Activated T-cell treated with anti-CD3 and anti-CD28 coated beads, Interleukin-2, amount 50 U/mL, for 48 hours (primary cell): Measurements from ENCODE around the gene WDR90.
A peak's percentile ranks its signal among the peaks of the same experiment; 100 is the strongest.

Source experiments
- DNase-seq, 2 experiments: peaks; one replicate each; pipeline ENCODE4 v3.0.0-alpha.2; 2020

Gene WDR90

DNA sequence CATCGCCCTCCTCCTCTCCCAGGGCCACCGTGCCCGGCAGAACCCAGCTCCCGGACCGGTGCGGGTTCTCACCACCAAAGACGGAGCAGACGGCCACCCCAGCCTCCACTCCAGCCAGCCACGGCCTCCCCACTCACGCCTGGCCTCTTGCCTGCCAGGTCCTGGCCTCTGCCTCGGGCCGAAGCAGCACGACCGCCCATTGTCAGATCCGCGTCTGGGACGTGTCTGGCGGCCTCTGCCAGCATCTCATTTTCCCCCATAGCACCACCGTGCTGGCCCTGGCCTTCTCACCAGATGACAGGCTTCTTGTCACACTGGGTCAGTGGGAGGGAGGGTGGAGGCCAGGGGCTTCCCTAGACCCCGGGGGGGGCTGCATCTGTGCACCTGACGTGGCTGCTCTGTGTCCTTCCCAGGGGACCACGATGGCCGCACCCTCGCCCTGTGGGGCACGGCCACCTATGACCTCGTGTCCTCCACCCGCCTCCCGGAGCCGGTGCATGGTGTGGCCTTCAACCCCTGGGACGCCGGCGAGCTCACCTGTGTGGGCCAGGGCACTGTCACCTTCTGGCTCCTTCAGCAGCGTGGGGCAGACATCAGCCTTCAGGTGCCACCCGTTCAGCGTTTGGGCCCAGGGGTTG, 12.1 kb downstream of the WDR90 start:
- DNase-seq, result no peak

DNA sequence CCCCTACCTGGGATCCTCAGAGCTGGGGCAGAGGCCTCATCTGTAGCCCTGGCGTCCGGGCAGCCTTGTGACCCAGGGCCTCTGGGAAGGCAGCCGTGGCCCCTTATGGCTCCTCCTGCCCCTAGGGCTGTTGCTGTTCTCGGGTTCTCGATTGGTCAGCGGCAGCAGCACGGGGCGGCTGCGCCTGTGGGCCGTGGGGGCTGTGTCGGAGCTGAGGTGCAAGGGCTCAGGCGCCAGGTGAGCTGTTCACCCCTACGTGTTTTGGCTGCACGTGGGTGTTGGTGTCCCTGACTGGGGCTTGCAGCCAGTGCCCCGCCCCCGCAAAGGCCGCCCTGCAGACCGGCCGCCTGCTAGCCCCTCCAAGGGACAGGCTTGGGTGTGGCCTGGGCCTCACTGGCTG, 12.9 kb downstream of the WDR90 start:
- no peak for DNase-seq

DNA sequence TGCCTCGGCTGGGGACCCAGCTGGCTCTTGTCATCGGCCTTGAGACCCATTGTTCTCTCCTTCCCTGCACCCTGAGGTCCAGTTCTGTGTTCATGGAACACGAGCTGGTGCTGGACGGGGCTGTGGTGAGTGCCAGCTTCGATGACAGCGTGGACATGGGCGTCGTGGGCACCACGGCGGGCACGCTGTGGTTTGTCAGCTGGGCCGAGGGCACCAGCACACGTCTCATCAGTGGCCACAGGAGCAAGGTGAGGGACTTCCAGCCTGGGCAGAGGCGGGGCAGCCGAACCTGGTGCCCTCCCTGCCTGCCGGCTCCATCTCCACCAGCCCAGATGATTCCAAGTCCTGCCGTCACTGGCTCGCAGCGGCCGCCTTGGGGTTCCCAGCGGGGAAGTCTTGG, 13.4 kb downstream of the WDR90 start:
- no peak for DNase-seq

DNA sequence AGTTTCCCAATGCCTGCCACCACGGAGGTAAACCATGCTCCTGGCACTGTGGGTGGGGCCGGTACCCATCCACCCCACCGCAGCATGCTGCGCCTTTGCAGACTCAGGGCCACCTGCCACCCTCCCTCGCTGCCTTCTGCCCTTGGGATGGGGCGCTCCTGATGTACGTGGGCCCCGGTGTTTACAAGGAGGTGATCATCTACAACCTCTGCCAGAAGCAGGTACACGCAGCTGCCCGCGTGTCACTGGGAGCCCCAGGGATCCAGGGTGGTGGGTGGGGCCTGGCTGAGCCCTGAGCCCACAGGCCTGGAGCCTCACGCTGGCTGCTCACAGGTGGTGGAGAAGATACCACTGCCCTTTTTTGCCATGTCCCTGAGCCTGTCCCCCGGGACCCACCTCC, 17.4 kb downstream of the WDR90 start:
- no peak for DNase-seq

DNA sequence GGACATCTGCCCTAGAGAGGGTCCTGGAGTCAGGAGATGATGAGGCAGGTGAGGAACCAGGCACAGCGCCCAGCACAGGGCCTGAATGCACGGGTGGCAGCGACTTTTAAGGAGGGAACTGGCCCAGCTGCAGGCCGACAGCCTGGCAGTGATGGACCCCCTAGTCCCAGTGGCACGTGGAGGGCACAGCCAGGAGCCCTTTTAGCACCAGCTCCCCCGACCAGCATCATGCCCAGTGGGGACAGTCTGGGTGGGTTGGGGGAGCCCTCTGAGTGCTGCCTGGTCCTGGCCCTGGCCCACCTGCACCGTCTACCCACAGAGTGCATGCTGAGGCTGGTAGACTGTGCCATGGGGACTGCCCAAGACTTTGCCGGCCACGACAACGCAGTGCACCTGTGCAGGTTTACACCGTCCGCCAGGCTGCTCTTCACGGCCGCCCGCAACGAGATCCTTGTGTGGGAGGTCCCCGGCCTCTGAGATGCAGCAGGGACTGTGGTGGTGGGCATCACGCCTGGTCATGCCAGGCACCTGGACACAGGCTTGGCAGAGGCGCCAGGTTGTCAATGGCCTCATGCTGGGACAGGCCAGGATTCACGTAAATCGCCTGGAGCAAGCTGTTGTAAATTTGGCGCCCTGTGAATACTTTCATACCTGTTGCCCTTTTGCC, 18.1 kb downstream of the WDR90 start:
- DNase-seq, result no peak

DNA sequence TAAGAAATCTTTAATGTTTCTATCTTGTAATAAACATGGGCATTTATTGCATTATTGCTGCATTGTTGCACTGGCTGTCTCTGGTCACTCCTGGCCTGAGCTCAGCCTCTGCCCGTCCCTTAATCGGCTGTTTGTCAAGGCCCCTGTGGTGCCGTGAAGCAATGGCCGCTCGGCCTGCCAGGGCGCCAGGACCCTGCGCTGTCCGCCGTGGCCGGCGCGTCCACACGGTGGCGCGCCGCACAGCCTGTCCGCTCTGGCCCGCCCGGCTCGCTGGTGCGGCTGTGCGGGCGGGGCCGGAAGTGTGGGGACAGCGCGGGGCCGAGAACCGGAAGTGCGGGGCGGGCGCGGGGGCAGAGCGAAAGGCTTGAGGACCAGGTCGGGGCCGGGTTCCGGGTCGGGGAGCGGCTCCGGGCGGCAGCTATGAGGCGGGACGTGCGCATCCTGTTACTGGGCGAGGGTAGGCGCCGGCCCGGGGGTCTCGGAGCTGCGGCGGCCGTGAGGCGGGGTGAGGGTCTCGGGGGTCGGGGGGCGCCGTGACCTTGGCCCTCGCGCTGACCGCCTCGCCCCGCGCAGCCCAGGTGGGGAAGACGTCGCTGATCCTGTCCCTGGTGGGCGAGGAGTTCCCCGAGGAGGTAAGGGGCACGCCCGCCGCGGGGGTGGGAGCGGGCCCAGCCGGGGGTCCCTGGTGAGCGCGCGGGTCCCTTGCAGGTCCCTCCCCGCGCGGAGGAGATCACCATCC, 18.8 kb downstream of the WDR90 start, which contains the start of gene RHOT2:
Gene RHOT2 (plus strand): TSS at position 353 of the 739 bp plus-strand sequence. CDS start 68 bp downstream, at position 421.
- DNase-seq, result peak; percentile 96 to 97

DNA sequence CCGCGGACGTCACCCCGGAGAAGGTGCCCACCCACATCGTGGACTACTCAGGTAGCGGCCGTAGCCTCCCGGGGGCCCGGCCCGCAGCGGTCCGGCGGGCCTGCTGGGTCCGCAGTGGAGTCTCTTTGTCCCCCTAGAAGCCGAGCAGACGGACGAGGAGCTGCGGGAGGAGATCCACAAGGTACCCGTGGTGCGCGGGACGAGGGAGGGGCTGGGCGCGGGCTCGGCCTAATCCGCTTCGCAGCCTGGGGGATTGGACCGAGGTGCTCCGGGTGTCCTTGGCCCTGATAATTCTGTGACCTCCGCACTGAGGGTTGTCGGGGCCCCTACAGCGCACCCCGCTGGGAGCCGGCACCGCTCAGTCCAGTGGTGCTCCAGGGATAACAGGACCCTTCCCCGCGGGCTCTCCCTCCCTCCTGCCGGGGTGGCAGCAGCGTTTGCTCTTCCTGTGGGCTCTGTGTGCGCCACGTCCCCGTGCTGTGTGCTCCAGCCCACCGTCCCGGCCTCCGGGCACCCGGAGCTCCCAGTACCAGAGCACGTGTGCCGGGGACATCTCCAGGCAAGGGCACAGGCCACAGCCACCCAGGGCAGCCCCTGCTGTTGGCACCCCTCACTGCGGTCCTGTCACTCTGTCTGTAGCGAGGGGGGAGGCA, 19.5 kb downstream of the WDR90 start:
- DNase-seq, result peak in 1 of 2 experiments; percentile 43

DNA sequence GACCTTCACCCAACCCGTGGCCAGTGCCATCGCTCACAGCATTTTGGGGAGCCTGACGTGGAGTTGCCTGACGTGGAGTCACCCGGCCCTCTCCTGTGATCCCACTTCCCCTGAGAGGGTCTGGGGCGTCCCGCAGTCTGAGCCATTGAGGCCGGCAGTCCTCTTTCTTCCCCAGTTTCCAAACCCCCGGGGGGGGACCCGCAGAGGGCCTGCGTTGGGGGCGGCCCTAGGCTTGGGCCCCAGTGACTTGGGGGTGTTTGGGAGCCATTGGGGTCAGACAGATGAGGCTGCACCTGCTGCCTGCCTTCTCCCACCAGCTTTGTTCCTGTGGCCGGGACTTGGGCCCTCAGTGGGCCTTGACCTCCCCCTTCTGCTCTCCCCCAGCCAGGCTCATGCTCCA, 20.5 kb downstream of the WDR90 start:
- DNase-seq, result no peak

DNA sequence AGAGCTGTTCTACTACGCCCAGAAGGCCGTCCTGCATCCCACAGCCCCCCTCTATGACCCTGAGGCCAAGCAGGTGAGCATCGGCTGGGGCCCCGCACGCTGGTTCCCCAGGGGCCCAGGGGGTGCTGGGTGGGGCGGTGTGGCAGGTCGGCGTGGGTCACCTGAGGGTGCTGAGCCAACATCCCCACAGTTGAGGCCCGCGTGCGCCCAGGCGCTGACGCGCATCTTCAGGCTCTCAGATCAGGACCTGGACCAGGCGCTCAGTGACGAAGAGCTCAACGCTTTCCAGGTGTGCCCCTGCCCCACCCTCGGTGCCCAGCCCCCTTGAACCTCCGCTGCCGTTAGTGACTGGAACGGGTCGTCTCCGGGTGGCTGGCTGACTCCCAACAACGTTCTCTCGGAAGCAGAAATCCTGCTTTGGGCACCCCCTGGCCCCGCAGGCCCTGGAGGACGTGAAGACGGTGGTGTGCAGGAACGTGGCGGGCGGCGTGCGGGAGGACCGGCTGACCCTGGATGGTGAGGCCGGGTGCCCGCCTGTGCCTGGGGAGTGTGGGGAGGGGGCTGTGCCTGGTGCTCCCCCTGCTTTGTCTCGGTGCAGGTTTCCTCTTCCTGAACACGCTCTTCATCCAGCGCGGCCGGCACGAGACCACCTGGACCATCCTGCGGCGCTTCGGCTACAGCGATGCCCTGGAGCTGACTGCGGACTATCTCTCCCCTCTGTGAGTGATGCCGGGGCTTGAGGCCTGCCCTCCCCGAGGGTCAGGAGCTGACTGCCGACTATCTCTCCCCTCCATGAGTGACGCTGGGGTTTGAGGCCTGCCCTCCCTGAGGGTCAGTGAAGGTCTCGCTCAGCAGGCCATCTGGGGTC, 21.6 kb downstream of the WDR90 start:
- no peak for DNase-seq

DNA sequence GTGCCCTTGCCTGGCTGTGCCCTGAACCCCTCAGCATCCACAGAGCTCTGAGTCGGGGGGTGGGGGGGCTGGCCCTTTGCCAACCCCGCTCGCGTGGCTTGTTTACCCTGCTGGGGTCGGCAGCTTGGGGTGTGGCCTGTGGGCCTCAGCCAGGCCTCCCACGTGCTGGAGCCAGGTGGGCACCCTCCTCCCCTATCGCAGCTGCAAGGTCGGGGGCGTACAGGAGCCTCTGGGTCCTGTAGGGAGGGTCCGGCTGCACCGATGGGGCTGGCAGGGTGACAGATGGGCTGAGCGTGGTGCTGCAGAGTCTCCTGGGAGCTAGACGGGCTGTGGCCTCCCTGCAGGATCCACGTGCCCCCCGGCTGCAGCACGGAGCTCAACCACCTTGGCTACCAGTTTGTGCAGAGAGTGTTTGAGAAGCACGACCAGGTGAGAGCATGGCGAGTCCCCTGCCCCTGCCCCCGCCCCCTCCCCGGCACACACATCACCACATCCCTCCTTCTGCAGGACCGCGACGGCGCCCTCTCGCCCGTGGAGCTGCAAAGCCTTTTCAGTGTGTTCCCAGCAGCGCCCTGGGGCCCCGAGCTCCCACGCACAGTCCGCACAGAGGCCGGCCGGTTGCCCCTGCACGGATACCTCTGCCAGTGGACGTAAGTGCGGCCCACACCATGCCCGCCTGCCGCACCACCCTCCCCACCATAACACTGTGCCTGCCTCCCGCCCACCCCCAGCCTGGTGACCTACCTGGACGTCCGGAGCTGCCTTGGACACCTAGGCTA, 22.4 kb downstream of the WDR90 start:
- no peak for DNase-seq

DNA sequence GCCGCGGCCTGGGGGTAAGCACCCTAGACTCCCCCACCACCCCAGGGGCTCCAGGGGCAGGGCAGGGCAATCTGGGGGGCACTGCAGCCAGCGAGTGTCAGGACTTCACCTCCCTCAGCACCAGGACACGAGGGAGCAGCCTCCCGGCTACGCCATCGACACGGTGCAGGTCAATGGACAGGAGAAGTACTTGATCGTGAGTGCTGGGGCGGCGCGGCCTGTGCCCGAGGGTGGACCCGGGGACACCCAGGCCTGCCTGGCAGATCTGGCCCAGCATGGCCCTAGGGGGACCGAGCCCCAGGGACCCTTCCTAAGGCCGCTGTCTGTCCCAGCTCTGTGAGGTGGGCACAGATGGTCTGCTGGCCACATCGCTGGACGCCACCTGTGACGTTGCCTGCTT, 23.2 kb downstream of the WDR90 start:
- no peak for DNase-seq

DNA sequence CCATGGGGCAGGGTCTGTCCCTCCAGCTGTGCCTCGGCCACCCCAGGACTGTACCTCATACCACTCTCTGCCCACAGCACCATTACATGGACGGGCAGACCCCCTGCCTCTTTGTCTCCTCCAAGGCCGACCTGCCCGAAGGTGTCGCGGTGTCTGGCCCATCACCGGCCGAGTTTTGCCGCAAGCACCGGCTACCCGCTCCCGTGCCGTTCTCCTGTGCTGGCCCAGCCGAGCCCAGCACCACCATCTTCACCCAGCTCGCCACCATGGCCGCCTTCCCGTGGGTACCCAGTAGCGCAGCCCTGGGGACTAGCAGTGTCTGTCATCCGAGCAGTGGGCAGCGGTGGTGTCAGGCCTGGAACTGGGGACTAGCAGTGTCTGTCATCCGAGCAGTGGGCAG, 23.7 kb downstream of the WDR90 start:
- no peak for DNase-seq

DNA sequence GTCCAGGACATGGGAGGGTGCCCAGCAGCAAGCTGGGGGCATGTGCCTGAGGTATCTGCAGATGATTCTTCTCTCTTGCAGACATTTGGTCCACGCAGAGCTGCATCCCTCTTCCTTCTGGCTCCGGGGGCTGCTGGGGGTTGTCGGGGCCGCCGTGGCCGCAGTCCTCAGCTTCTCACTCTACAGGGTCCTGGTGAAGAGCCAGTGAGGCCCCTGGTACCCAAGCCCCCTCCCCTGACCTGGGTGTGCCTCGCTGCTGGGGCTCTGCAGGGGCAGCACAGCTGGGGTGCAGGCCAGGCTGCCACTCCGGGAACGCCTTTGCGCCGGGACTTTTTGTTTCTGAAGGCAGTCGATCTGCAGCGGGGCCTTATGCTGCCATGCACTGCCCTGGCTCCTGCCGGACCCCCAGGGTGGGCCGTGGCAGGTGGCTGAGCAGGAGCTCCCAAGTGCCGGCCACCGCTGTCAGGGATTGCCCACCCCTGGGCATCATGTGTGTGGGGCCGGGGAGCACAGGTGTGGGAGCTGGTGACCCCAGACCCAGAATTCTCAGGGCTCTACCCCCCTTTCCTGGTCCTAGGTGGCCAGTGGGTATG, 24.3 kb downstream of the WDR90 start:
- DNase-seq, result no peak

DNA sequence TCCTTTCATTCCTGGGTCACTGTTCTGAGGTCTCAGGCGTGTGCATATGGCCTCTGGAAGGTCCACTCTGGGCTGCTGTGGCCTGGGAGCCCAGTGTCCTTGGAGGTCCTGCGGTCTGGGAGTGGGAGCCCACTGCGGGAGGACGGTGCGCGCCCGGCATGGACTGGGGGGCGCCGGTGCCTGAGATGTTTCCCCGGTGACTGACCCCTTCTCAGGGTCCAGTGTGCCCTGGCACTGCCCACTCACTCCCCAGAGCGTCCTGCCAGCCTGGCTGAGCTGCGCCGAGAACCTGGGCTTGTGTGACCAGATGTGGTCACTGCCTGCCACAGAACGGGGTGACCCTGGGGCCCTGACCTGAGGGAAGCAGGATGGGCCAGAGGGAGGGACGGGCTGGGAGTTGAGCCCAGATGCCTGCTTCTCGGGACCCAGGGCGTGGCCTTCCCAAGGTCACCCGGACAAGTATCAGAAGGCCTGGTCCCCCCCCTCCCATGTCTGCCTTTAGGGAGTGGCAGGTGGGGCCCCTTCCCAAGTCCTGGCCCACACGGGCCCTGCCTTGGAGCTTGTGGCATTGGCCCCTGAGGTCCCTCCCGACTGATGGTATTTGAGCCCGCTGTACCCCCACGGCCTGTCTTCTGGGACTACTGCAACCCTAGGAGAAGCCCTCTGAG, 25.2 kb downstream of the WDR90 start:
- no peak for DNase-seq

DNA sequence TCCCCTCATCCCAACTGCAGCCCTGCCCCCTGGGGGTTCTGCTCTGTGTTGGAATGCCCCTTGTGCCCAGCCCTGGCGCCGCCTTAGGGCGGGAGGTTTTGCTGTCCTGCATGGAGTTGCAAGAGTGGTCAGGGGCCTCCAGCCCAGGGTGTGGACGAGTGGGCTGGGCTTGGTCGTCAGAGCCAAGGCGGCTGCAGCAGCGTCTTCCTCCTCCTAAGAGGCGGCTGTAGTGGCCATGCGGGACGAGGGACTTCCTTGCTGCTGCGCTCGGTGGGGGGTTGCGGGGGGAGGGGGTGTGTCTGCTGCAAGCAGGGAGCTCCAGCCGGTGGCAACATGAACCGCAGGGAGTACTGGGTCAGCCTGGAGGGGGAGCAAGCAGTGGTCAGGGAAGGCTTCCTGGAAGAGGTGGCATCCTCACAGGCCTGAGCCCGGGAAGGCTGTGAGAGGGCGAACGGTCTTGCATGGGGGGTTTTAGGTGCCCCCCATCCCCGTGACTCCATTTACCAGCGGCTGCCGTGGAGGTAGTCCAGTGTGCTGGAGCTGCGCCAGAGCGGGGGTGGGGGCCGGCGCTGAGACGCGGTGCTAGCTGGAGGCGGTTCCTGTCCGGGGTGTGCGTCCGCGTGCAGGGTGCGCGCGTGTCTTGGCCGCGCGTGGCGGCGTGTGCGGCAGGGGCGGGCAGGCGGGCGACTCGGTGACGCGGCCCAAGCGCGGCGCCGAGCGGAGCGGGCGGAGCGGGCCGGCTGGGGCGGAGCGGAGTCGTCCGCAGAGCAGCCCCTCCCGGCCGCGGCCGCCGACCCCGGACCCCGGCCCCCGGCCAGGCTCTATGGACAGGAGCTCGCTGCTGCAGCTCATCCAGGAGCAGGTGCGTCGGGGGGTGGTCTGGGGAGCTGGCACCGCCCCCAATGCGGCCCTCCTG, 26.1 kb downstream of the WDR90 start, which contains the start of gene RHBDL1:
Gene RHBDL1 (plus strand): TSS at position 704 of the 916 bp plus-strand sequence. CDS start 120 bp downstream, at position 824.
- DNase-seq, result no peak

DNA sequence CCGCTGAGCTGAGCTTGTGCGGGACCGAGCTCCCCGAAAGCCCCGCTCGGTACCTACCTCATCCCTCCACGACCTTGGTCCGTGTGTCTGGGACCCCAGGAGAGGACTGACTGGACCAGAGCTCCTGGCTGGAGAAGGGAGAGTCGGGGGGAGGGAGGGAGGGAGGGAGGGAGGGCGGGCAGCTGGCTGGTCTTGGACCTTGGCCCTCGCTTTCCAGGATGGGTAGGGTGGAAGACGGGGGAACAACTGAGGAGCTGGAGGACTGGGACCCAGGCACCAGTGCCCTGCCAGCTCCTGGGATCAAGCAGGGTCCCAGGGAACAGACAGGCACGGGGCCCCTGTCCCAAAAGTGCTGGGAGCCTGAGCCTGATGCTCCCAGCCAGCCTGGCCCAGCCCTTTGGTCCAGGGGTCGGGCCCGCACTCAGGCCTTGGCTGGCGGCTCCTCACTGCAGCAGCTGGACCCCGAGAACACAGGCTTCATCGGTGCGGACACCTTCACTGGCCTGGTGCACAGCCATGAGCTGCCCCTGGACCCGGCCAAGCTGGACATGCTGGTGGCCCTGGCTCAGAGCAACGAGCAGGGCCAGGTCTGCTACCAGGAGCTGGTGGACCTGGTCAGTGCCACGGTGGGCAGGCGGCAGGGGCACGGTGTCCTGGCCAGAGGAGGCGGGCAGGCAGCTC, 26.9 kb downstream of the WDR90 start:
- no peak for DNase-seq

DNA sequence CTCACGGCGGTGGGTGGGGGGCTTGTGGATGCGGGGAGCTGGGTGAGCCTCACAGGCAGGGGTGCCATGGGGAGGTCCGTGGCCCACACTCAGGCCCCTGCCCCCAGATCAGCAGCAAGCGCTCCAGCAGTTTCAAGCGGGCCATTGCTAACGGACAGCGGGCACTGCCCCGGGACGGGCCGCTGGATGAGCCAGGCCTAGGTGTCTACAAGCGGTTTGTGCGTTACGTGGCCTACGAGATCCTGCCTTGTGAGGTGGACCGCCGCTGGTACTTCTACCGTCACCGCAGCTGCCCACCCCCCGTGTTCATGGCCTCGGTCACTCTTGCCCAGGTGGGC, 27.4 kb downstream of the WDR90 start:
- no peak for DNase-seq

DNA sequence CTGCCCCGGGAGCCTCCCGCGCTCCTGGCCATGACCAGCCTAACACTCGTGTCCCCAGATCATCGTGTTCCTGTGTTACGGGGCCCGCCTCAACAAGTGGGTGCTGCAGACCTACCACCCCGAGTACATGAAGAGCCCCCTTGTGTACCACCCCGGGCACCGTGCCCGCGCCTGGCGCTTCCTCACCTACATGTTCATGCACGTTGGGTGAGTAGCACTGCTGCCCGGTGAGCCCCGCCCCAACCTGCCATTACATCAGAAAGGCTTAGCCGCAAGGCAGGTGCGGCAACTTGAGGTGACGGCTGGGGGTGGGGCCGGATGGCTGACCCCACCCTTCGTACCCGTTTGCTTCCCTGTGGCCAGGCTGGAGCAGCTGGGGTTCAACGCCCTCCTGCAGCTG, 27.7 kb downstream of the WDR90 start:
- no peak for DNase-seq
